IPS DF 4.7 (cell line): ENCODE results near the gene MRPS34.

ENCODE experiments used
- DNase-seq: peaks from one replicate; pipeline ENCODE4 v3.0.0-alpha.2; 2013; ENCODE audit warnings: low spot score; ENCODE audit errors: extremely low read depth

Gene MRPS34

GRCh38 chr16:1731603-1732002 lies 41.3 kb downstream of the MRPS34 start:
- no peak for DNase-seq

GRCh38 chr16:1731073-1731472 lies 41.9 kb downstream of the MRPS34 start:
- no peak for DNase-seq

GRCh38 chr16:1729445-1729844 lies 43.5 kb downstream of the MRPS34 start:
- DNase-seq, result no peak

- no peak for DNase-seq
Measured at GRCh38 chr16:1729026-1729425, 43.9 kb downstream of the MRPS34 start.

- DNase-seq, result no peak
Measured at GRCh38 chr16:1727651-1728624, 45.0 kb downstream of the MRPS34 start.

DNA sequence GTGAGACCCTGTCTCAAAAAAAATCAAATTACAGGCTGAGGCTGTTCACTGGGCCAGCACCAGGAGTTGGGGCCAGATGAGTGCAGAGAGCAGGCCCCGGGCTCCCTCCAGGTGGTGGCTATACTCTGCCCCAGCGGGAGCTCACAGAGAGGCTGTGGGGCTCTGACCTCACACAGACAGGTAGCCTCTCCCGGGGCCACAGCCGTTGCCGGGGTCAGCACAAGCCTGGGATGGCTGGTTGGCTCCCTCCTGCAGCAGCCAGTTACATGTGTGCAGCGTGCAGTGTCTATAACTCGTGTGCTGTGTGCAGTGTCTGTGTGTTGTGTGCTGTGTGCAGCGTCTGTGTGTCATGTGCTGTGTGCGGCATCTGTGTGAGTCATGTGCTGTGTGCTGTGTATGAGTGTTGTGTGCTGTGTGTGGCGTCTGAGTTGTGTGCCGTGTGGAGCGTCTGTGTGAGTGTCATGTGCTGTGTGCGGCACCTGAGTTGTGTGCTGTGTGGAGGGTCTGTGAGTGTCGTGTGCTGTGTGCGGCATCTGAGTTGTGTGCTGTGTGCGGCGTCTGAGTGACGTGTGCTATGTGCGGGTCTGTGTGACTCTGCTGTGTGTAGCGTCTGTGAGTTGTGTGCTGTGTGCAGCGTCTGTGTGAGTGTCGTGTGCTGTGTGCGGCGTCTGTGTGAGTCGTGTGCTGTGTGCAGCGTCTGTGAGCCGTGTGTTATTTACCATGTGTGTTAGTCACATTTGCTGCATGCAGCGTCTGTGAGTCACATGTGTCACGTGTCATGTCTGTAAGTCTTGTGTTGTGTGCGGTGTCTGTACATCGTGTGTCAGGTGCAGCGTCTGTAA lies 46.1 kb downstream of the MRPS34 start:
- DNase-seq, result no peak

DNA sequence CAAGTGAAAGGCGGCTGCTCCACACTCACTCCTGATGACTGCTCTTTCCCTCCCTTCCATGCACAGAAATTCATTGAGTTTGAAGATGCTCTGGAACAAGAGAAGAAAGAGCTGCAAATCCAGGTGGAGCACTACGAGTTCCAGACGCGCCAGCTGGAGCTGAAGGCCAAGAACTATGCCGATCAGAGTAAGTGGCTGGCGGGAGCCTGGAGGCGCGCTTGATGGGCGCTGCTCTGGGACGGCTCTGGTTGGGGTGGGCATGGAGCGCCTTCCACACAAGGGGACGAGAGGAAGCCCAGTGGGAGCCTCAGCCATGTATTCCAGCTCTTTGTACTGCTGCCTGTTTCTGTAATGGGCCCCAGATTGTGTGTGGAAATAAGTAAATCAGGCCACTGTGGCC lies 48.4 kb downstream of the MRPS34 start:
- DNase-seq, result no peak

DNA sequence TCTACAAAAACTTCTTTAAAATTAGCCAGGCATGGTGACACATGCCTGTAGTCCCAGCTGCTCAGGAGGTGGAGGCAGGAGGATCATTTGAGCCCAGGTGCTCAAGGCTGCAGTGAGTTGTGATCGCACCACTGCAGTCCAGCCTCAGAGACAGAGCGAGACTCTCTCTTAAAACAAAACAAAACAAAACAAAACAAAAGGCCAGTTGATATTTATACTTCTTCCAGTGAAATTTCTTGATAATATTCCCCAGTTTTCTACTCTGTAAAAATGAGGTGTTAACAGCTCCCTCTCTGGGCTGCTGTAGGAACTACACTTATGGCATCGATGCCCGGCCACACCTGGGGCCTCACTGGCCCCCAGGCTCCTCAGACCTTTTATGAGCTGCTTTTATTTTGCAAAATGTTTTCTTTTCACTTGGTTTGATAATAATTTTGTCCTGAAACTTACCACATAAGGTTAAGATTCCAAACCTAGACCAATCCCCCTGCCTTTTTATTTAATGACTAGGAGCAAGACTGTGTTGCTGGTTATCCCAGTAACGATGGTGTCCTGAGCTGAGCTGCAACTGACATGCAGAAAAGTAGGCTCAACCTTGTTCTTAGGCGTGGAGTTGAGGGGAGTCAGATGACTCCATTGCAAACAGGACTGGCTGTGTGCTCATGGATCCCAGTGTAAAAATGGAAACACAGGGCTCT lies 49.3 kb downstream of the MRPS34 start:
- no peak for DNase-seq
